MV-4-11 (cell line): ENCODE measurements around the gene ARID5B.

Source experiments
- DNase-seq: peaks from one replicate; lab custom pipeline; 2025; lab: John Stamatoyannopoulos, UW

Gene ARID5B

GRCh38 chr10:61904733-61905725 is 3.5 kb downstream of the ARID5B start:
- peak; percentile 25 for DNase-seq

- no peak for DNase-seq
Measured at GRCh38 chr10:61905837-61906561, 4.5 kb downstream of the ARID5B start.

- no peak for DNase-seq
Measured at GRCh38 chr10:61906562-61906901, 5.0 kb downstream of the ARID5B start.

DNA sequence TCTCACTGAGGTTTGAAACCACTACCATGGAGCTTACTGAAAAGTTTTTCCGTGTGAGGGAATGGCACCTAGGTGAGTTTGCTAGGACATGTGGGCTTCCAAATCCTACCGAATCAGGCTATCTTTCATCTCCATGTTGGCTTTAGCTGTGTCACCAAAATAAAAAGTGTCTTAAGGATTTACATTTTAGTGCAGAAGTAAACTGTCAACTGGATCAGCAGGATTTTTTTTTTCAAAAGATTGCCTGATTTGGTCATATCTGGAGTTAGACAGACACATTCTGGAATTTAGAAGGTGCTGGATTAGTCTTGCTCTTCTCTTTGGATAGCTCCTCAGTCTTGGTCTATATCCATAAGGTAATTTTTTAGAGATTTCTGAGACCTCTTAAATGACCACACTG is 5.5 kb downstream of the ARID5B start:
- no peak for DNase-seq

DNA sequence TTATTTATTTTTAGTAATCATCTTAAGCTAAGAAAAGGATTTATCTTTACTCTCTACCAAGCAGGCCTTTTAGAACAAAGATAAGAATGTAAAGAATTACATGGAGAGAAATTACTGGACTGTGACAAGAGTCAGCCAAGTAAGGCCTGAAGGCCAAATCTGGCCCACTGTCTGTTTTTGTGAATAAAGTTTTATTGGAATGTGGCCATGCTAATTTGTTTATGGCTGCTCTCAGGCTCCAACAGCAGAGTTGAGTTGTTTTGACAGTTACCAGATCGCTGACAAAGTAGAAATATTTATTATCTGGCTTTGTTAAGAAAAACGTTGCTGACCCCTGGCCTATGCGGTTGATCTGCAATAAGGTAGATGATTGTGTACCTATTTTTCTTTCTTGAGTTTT is 6.1 kb downstream of the ARID5B start:
- no peak for DNase-seq

GRCh38 chr10:61910226-61910805 is 8.8 kb downstream of the ARID5B start:
- no peak for DNase-seq

- no peak for DNase-seq
Measured at GRCh38 chr10:61910894-61911293, 9.4 kb downstream of the ARID5B start.

- DNase-seq: no peak
Measured at GRCh38 chr10:61911425-61911824, 9.9 kb downstream of the ARID5B start.

GRCh38 chr10:61912981-61913380 is 11.5 kb downstream of the ARID5B start:
- DNase-seq: no peak

DNA sequence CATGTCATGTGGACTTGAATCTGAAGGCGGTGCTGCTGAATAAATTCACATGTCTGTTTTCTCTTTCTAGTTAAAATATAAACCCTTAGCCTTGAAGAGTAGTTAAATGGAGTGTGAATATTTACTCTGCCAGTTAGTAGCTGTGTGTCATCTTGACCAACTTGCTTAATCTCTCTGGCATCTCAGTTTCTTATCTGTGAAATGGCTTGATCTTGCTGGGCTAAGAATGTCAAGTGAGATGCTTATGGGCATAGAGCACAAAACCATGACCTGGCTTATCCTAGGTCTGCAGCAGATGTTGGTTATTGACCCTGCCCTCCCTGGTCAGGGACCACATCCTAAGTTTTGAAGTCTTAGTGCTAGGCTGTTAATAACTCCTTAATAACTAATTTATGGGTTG is 16.6 kb downstream of the ARID5B start:
- no peak for DNase-seq

DNA sequence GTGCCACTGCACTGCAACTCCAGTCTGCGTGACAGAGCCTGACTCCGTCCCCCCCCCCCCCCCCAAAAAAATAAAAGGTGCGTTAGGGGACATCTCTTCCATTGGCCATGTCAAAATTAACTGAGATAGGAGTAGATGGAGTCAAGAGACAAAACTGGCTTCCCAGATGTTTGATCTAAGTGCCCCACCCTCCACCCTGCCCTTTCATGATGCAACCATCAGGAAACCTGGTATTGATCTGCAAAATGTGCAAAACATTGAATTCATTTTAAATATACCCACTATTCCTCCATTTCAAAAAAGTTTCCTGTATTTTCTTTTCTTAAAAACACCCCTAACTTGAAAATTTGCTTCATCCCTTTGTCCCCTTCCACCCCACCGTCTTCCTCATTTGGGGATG is 17.5 kb downstream of the ARID5B start:
- no peak for DNase-seq

GRCh38 chr10:61919646-61920215 is 18.2 kb downstream of the ARID5B start:
- DNase-seq: no peak

DNA sequence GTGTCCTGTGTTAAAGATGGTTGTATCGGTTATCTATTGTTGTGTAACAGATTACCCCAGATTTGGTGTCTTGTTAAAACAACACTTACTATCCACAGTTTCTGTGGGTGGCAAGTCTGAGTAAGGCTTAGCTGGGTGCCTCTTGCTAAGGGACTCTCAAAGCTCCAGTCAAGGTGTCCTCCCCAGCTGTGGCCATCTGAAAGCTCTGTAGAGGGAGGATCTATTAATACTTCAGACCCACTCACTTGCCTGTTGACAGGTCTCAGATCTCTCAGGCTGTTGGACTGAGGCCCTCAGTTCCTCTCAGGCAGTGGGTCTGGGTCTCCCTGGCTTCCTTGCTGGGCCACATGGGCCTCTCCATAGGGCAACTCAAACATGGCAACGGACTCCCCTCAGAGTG is 19.6 kb downstream of the ARID5B start:
- DNase-seq: no peak

GRCh38 chr10:61923210-61923949 is 21.9 kb downstream of the ARID5B start:
- DNase-seq: peak; percentile 14

GRCh38 chr10:61923950-61924274 is 22.4 kb downstream of the ARID5B start:
- no peak for DNase-seq

GRCh38 chr10:61929555-61929954 is 28.1 kb downstream of the ARID5B start:
- DNase-seq: no peak

DNA sequence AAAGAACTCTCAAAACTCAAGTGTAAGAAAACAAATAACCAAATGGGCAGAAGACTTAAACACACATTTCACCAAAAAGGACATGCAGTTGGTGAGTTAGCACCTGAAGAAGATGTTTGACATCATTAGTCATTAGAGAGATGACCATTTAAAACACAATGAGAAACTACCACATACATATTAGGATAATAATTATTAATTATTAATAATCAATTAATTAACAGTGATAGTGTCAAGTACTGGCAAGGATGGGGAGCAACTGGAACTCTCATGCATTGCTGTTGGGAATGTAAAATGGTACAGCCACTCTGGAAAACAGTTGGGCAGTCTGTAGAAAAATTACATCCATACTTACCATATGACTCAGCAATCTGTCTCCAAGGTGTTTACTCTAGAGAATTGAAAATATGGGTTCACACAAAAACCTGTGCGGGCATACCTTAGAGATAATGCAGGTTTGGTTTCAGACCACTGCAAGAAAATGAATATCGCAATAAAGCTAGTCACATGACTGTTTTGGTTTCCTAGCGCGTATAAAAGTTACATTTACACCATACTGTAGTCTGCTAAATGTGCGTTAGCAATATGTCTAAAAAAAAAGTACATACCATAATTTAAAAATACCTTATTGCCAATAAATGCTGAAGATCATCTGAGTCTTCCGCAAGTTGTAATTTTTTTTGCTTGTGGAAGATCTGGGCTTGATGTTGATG is 30.3 kb downstream of the ARID5B start:
- DNase-seq: no peak

DNA sequence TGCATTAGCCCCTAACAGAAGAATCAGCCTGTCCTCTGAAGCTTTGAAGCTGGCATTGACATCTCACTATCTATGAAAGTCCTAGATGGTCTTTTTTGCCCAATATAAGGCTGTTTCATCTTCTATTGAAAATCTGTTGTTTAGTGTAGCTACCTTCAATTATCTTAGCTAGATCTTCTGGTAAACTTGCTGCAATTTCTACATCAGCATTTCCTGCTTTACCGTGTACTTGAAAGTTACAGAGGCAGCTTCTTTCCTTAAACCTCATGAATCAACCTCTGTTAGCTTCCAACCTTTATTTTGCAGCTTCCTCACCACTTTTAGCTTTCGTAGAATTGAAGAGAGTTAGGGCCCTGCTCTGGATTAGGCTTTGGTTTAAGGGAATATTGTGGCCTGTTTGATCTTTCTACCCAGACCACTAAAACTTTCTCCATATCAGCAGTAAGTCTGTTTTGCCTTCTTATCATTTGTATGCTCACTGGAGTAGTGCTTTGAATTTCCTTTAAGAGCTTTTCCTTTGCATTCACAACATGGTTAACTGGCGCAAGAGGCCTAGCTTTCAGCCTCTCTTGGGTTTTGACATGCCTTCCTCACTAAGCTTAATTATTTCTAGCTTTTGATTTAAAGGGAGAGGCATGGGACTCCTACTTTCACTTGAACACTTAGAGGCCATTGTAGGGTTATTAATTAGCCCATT is 32.5 kb downstream of the ARID5B start:
- no peak for DNase-seq

DNA sequence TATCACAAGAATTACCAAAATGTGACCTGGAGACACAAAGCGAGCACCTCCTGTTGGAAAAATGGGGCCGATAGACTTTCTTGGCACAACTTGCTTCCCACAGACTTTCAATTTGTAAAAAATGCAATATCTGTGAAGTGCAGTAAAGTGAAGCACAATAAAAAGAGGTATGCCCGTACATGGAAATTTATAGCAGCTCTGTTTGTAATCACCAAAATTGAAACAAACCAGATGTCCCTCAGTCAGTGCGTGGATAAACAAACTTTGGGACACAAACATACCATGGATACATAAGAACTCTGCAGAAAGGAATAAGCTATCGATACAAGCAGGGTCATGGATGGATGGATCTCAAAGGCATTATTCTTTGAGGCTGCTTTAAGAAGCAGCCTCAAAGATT is 33.6 kb downstream of the ARID5B start:
- DNase-seq: no peak

- no peak for DNase-seq
Measured at GRCh38 chr10:61936770-61937169, 35.3 kb downstream of the ARID5B start.
